Measurements from ENCODE around the gene CD72.
"Not testable (repeated sequence)": the region's sequence is repeated elsewhere in the genome, so short reads cannot be mapped to it uniquely, and the experiment has no call there.

Gene CD72

GRCh38 chr9:35615981-35616680 lies 2.1 kb downstream of the CD72 start:
- no peak for DNase-seq

- no peak for DNase-seq
These were observed 5.4 kb downstream of the CD72 start for GRCh38 chr9:35612843-35613242.

- DNase-seq = not testable (repeated sequence)
These were observed 6.1 kb downstream of the CD72 start for GRCh38 chr9:35612066-35612465.

GRCh38 chr9:35611230-35611797 lies 6.9 kb downstream of the CD72 start:
- DNase-seq = peak; percentile 12 to 37

- no peak for DNase-seq
These were observed 8.4 kb downstream of the CD72 start for GRCh38 chr9:35609820-35610163.

- no peak for DNase-seq
These were observed 9.0 kb downstream of the CD72 start for GRCh38 chr9:35609001-35609819.

GRCh38 chr9:35608221-35608620 lies 10.0 kb downstream of the CD72 start:
- no peak for DNase-seq

- DNase-seq = no peak
These were observed 11.5 kb downstream of the CD72 start for GRCh38 chr9:35606726-35607125.

- peak in 1 of 2 experiments; percentile 35 for DNase-seq
These were observed 12.1 kb downstream of the CD72 start for GRCh38 chr9:35606138-35606504.

- DNase-seq = peak in 1 of 2 experiments; percentile 37
These were observed 12.7 kb downstream of the CD72 start for GRCh38 chr9:35605351-35606137.

- DNase-seq = peak; percentile 54 to 55
These were observed 13.4 kb downstream of the CD72 start, which contains the start of gene TESK1 for GRCh38 chr9:35604578-35605350. TSS of gene TESK1 (plus strand) at chr9:35605262. CDS start at chr9:35605620, 358 bp downstream.

GRCh38 chr9:35603986-35604577 lies 14.1 kb downstream of the CD72 start:
- peak; percentile 97 to 99 for DNase-seq

GRCh38 chr9:35603506-35603985 lies 14.7 kb downstream of the CD72 start:
- DNase-seq = peak; percentile 72 to 75

GRCh38 chr9:35599763-35600604 lies 18.2 kb downstream of the CD72 start:
- DNase-seq = no peak

- no peak for DNase-seq
These were observed 19.2 kb downstream of the CD72 start for GRCh38 chr9:35598866-35599590.

GRCh38 chr9:35596907-35597306 lies 21.3 kb downstream of the CD72 start:
- DNase-seq = not testable (repeated sequence)

- DNase-seq = no peak
These were observed 23.7 kb downstream of the CD72 start for GRCh38 chr9:35594471-35594870.

- DNase-seq = no peak
These were observed 24.6 kb downstream of the CD72 start for GRCh38 chr9:35593581-35593980.

GRCh38 chr9:35588506-35588905 lies 29.7 kb downstream of the CD72 start:
- DNase-seq = not testable (repeated sequence)

- not testable (repeated sequence) for DNase-seq
These were observed 33.5 kb downstream of the CD72 start for GRCh38 chr9:35584681-35585080.

Data from NCI-H524 (cell line).